Esophagus muscularis mucosa (tissue), 4 donors: ENCODE data around the gene CLTRN. TPM values are rescaled to one million over a fixed set of nuclear protein-coding genes. Genes with fewer than 3 reads are reported as not detected.
"Not testable (repeated sequence)": the region's sequence is repeated elsewhere in the genome, so short reads cannot be mapped to it uniquely, and the experiment has no call there.

Experiments used
- DNase-seq: peaks from one replicate; pipeline ENCODE4 v3.0.0-alpha.2; 2017; ENCODE audit errors: extremely low spot score
- H3K27ac ChIP-seq, 4 donors: fragments of 200-600 bp; sonication (generic); replicated peaks in 1 of 4; 1 replicate in 3 of 4; 2 replicates in 1 of 4; pipeline ENCODE4 v1.5.1; 2016 to 2019; ENCODE audit warnings: mild to moderate bottlenecking in 1 of 4
- H3K27me3 ChIP-seq, 4 donors: fragments of 200-600 bp; sonication (generic); one replicate each; pipeline versions ENCODE4 v1.5.1 to v1.6.0; 2016 to 2019
- H3K36me3 ChIP-seq, 4 donors: fragments of 200-600 bp; sonication (generic); one replicate each; pipeline ENCODE4 v1.5.1; 2016 to 2019
- H3K4me1 ChIP-seq, 4 donors: fragments of 200-600 bp; sonication (generic); one replicate each; pipeline ENCODE4 v1.5.1; 2016 to 2019
- H3K4me3 ChIP-seq, 4 donors: fragments of 200-600 bp; sonication (generic); 1 replicate in 2 of 4; 2 replicates in 2 of 4; pipeline ENCODE4 v1.5.1; 2016 to 2019; ENCODE audit warnings: mild to moderate bottlenecking in 4 of 4, moderate library complexity in 1 of 4
- H3K9me3 ChIP-seq, 4 donors: fragments of 200-600 bp; sonication (generic); 1 replicate in 3 of 4; 2 replicates in 1 of 4; pipeline ENCODE4 v1.5.1; 2016 to 2019
- CTCF ChIP-seq, 3 experiments: fragments of 200-600 bp in 2 of 3; fragments of 450-650 bp in 1 of 3; sonication (generic) in 2 of 3; IDR thresholded peaks; one replicate each; pipeline ENCODE4 v1.5.1; 2017 to 2019; ENCODE audit warnings: antibody characterized with exemption in 3 of 3, mild to moderate bottlenecking in 2 of 3, moderate library complexity in 1 of 3
- EP300 ChIP-seq: sonication (generic); formaldehyde crosslinking; IDR thresholded peaks from one replicate; pipeline ENCODE4 v1.6.1; 2017; ENCODE audit warnings: antibody characterized with exemption
- POLR2A ChIP-seq: fragments of 450-650 bp; IDR thresholded peaks from one replicate; pipeline ENCODE4 v1.6.1; 2017; ENCODE audit warnings: antibody characterized with exemption, moderate library complexity, mild to moderate bottlenecking, low read depth
- POLR2AphosphoS5 ChIP-seq, 2 donors: sonication (generic); formaldehyde crosslinking; IDR thresholded peaks; one replicate each; pipeline ENCODE4 v1.6.1; 2017; ENCODE audit warnings: antibody characterized with exemption in 2 of 2
- WGBS: methylation state at CpG from one replicate; pipeline ENCODE4 v1.1.5; 2018; 5-methylcytosine and 5-hydroxymethylcytosine counted together
- intact Hi-C: fragments of 100-400 bp; cut with DNase I; formaldehyde crosslinking; loops from one replicate; pipeline ENCODE4 v1.15.1; 2023
- total RNA-seq, 4 donors: library from RNA; depleted of rRNA; stranded (reverse); fragments of >200 nt; gene quantifications; one replicate each; pipeline versions ENCODE4 v1.1.0 to v1.2.1, GENCODE V29; 2016

The CLTRN gene
- under 1 TPM in 3 of 4 donors, not detected in 1; 0.23 to 0.42 (median 0.33) TPM for total RNA-seq

- Histone ChIP-seq H3K27me3 (peaks cover 0 to 23% (median 0%) of the 10 kb centered on the region in 4 donors), H3K36me3 (no peaks in the 10 kb centered on the region), H3K27ac (no peak within 1 kb of the TSS), H3K4me1 (no peaks in the 10 kb centered on the region), H3K4me3 (no peak within 1 kb of the TSS), H3K9me3 (no peaks in the 10 kb centered on the region)
- DNase-seq, result no peak
- intact Hi-C loops, result no loop called here
- 56% methylated on average over 14 of the region's 14 CpGs for WGBS
- TF ChIP-seq POLR2A, result no peak
Measured at GRCh38 chrX:15664487-15665444, at the start of gene CLTRN. Gene CLTRN (minus strand): TSS chrX:15664805. CDS start chrX:15664775, 30 bp downstream.

- H3K4me3 ChIP-seq, DNase-seq, H3K4me1 ChIP-seq, intact Hi-C loops, H3K9me3 ChIP-seq, H3K27ac ChIP-seq, H3K27me3 ChIP-seq: not testable (repeated sequence)
- H3K36me3 ChIP-seq, result peaks cover 0 to 15% (median 9%) of the 10 kb centered on the region in 4 donors
- WGBS, result 93% methylated on average over 5 of the region's 8 CpGs
Measured at GRCh38 chrX:15704273-15704672, 39.7 kb upstream of the CLTRN start.

- H3K4me1 ChIP-seq, H3K27ac ChIP-seq, H3K9me3 ChIP-seq, H3K27me3 ChIP-seq, DNase-seq, H3K4me3 ChIP-seq, intact Hi-C loops: not testable (repeated sequence)
- no CpG with 5 or more reads among the region's 5 CpGs for WGBS
- peaks cover 0 to 15% (median 9%) of the 10 kb centered on the region in 4 donors for H3K36me3 ChIP-seq
Measured at GRCh38 chrX:15703809-15704208, 39.2 kb upstream of the CLTRN start.

GRCh38 chrX:15702488-15703371 is 38.1 kb upstream of the CLTRN start:
- no peaks in the 10 kb centered on the region for H3K27me3 ChIP-seq
- H3K36me3 ChIP-seq, result peaks cover 0 to 16% (median 11%) of the 10 kb centered on the region in 4 donors
- intact Hi-C loops, result no loop called here
- no peak overlapping the region for H3K4me3 ChIP-seq
- WGBS, result 98% methylated on average over 29 of the region's 40 CpGs
- TF ChIP-seq EP300 (no peak), POLR2A (no peak), POLR2AphosphoS5 (IDR thresholded peaks at IDR 0.05) (no peak), CTCF (IDR thresholded peaks at IDR 0.05) (no peak)
- DNase-seq, result no peak
- H3K4me1 ChIP-seq, result no peaks in the 10 kb centered on the region
- H3K27ac ChIP-seq, result no peak overlapping the region
- no peaks in the 10 kb centered on the region for H3K9me3 ChIP-seq

- Histone ChIP-seq H3K4me1 (no peaks in the 10 kb centered on the region), H3K4me3 (no peak overlapping the region), H3K36me3 (peaks cover 0 to 44% (median 25%) of the 10 kb centered on the region in 4 donors), H3K9me3 (no peaks in the 10 kb centered on the region), H3K27me3 (no peaks in the 10 kb centered on the region), H3K27ac (no peak overlapping the region)
- no peak for DNase-seq
- WGBS, result 98% methylated on average over 3 of the region's 3 CpGs
- TF ChIP-seq CTCF (IDR thresholded peaks at IDR 0.05) (no peak), POLR2A (no peak), EP300 (no peak), POLR2AphosphoS5 (IDR thresholded peaks at IDR 0.05) (no peak)
- intact Hi-C loops, result no loop called here
Measured at GRCh38 chrX:15696516-15696915, 31.9 kb upstream of the CLTRN start.

GRCh38 chrX:15694941-15695451 is 30.4 kb upstream of the CLTRN start:
- Histone ChIP-seq H3K9me3 (no peaks in the 10 kb centered on the region), H3K36me3 (peaks cover 0 to 41% (median 32%) of the 10 kb centered on the region in 4 donors), H3K4me3 (no peak overlapping the region), H3K27me3 (no peaks in the 10 kb centered on the region), H3K4me1 (no peaks in the 10 kb centered on the region), H3K27ac (no peak overlapping the region)
- TF ChIP-seq POLR2A, result no peak
- TF ChIP-seq POLR2AphosphoS5 (IDR thresholded peaks at IDR 0.05), result no peak
- TF ChIP-seq CTCF (IDR thresholded peaks at IDR 0.05), result no peak
- TF ChIP-seq EP300, result no peak
- 88% methylated on average over 6 of the region's 6 CpGs for WGBS
- intact Hi-C loops, result no loop called here
- DNase-seq, result no peak
